A673 (cell line): ENCODE measurements around the gene USHBP1.

Experiments used
- CTCF ChIP-seq: fragments of 300-800, 200-600 bp; sonication (generic); conservative IDR thresholded peaks from 2 replicates; pipeline ENCODE4 v1.5.1; 2017; ENCODE audit warnings: low read depth, mild to moderate bottlenecking, antibody characterized with exemption, low read length, moderate library complexity, mixed read lengths
- EZH2 ChIP-seq: fragments of 200-600 bp; sonication (generic); IDR thresholded peaks from 2 replicates; pipeline ENCODE4 v1.6.1; 2017; ENCODE audit warnings: borderline replicate concordance, low read depth, mild to moderate bottlenecking, mixed read lengths, antibody characterized with exemption, low read length; ENCODE audit not compliant: poor library complexity, severe bottlenecking

GRCh38 chr19:17306285-17306714, 41.8 kb upstream of the USHBP1 start:
- no peak for TF ChIP-seq CTCF
- no peak for TF ChIP-seq EZH2
